Stimulated activated CD8-positive, alpha-beta memory T cell treated with anti-CD3 and anti-CD28 coated beads, Interleukin-7, amount 100 ng/mL, for 48 hours (primary cell): ENCODE results near the gene ZNF157.

Source experiments
- DNase-seq, 2 donors: peaks; one replicate each; pipeline ENCODE4 v3.0.0-alpha.2; 2020; ENCODE audit warnings: low read depth in 1 of 2; ENCODE audit errors: extremely low read depth in 1 of 2

ZNF157 gene

GRCh38 chrX:47446431-47446830 lies 76.1 kb downstream of the ZNF157 start:
- DNase-seq = no peak

- DNase-seq = no peak
Measured at GRCh38 chrX:47446971-47447370, 76.6 kb downstream of the ZNF157 start.

GRCh38 chrX:47447607-47448006 lies 77.2 kb downstream of the ZNF157 start:
- DNase-seq = no peak

GRCh38 chrX:47448165-47448806 lies 77.9 kb downstream of the ZNF157 start:
- no peak for DNase-seq

- DNase-seq = no peak
Measured at GRCh38 chrX:47452112-47452511, 81.7 kb downstream of the ZNF157 start.

- no peak for DNase-seq
Measured at GRCh38 chrX:47456080-47456479, 85.7 kb downstream of the ZNF157 start.

GRCh38 chrX:47458528-47458927 lies 88.2 kb downstream of the ZNF157 start:
- no peak for DNase-seq

- no peak for DNase-seq
Measured at GRCh38 chrX:47460561-47460960, 90.2 kb downstream of the ZNF157 start.
